Head of caudate nucleus (tissue), 42 donors: ENCODE data around the gene ITSN1.
"Not testable (repeated sequence)": the region's sequence is repeated elsewhere in the genome, so short reads cannot be mapped to it uniquely, and the experiment has no call there.

Experiments used
- DNase-seq, 42 donors: peaks; one replicate each; pipeline versions ENCODE4 v3.0.0 to v3.0.0-alpha.2; 2020 to 2021; ENCODE audit warnings: mixed read lengths in 7 of 42
- intact Hi-C: fragments of 100-400 bp; cut with DNase I; formaldehyde crosslinking; loops from one replicate; pipeline ENCODE4 v1.15.0; 2022

Gene ITSN1

GRCh38 chr21:33670076-33670978, 28.0 kb downstream of the ITSN1 start:
- no peak for DNase-seq
- intact Hi-C loops = no loop called here

- DNase-seq = no peak
- intact Hi-C loops = no loop called here
These were observed 31.2 kb downstream of the ITSN1 start for GRCh38 chr21:33673473-33673872.

- intact Hi-C loops = no loop called here
- peak in 6 of 42 donors; percentile 11 to 49 (median 21) for DNase-seq
These were observed 31.9 kb downstream of the ITSN1 start for GRCh38 chr21:33674226-33674625.

GRCh38 chr21:33676666-33677065, 34.4 kb downstream of the ITSN1 start:
- intact Hi-C loops = not testable (repeated sequence)

GRCh38 chr21:33677450-33677849, 35.1 kb downstream of the ITSN1 start:
- DNase-seq = no peak
- intact Hi-C loops = no loop called here

More at GRCh38 chr21:33676666-33677065, 34.4 kb downstream of the ITSN1 start:
- DNase-seq = not testable (repeated sequence)

GRCh38 chr21:33680870-33681269, 38.6 kb downstream of the ITSN1 start:
- DNase-seq = no peak
- intact Hi-C loops = no loop called here

- intact Hi-C loops = no loop called here
- DNase-seq = no peak
These were observed 40.8 kb downstream of the ITSN1 start for GRCh38 chr21:33682992-33683627.

- intact Hi-C loops = no loop called here
These were observed 41.8 kb downstream of the ITSN1 start for GRCh38 chr21:33684068-33684467.

GRCh38 chr21:33684923-33685560, 42.7 kb downstream of the ITSN1 start:
- DNase-seq = no peak
- intact Hi-C loops = no loop called here

More at GRCh38 chr21:33684068-33684467, 41.8 kb downstream of the ITSN1 start:
- DNase-seq = no peak

- no peak for DNase-seq
- intact Hi-C loops = no loop called here
These were observed 43.4 kb downstream of the ITSN1 start for GRCh38 chr21:33685613-33686197.

GRCh38 chr21:33686386-33686785, 44.1 kb downstream of the ITSN1 start:
- intact Hi-C loops = no loop called here
- no peak for DNase-seq

- DNase-seq = no peak
These were observed 45.3 kb downstream of the ITSN1 start for GRCh38 chr21:33687634-33688033.

GRCh38 chr21:33688353-33688752, 46.1 kb downstream of the ITSN1 start:
- intact Hi-C loops = no loop called here
- DNase-seq = no peak

More at GRCh38 chr21:33687634-33688033, 45.3 kb downstream of the ITSN1 start:
- intact Hi-C loops = no loop called here

- intact Hi-C loops = no loop called here
- DNase-seq = no peak
These were observed 48.6 kb downstream of the ITSN1 start for GRCh38 chr21:33690874-33691273.

- no peak for DNase-seq
These were observed 49.8 kb downstream of the ITSN1 start for GRCh38 chr21:33691945-33692603.

GRCh38 chr21:33695813-33696212, 53.5 kb downstream of the ITSN1 start:
- intact Hi-C loops = no loop called here
- no peak for DNase-seq

More at GRCh38 chr21:33691945-33692603, 49.8 kb downstream of the ITSN1 start:
- intact Hi-C loops = no loop called here

GRCh38 chr21:33696465-33696864, 54.2 kb downstream of the ITSN1 start:
- intact Hi-C loops = no loop called here
- DNase-seq = no peak

GRCh38 chr21:33698087-33698860, 56.0 kb downstream of the ITSN1 start:
- DNase-seq = no peak
- intact Hi-C loops = no loop called here
